Stimulated activated CD8-positive, alpha-beta memory T cell treated with anti-CD3 and anti-CD28 coated beads, Interleukin-15, amount 100 ng/mL, for 4 hours (primary cell): ENCODE measurements around the gene MELK.
"Not testable (repeated sequence)": the region's sequence is repeated elsewhere in the genome, so short reads cannot be mapped to it uniquely, and the experiment has no call there.

Experiments used
- DNase-seq, 2 donors: peaks; one replicate each; pipeline ENCODE4 v3.0.0-alpha.2; 2020; ENCODE audit warnings: low read depth in 2 of 2

Gene MELK

DNA sequence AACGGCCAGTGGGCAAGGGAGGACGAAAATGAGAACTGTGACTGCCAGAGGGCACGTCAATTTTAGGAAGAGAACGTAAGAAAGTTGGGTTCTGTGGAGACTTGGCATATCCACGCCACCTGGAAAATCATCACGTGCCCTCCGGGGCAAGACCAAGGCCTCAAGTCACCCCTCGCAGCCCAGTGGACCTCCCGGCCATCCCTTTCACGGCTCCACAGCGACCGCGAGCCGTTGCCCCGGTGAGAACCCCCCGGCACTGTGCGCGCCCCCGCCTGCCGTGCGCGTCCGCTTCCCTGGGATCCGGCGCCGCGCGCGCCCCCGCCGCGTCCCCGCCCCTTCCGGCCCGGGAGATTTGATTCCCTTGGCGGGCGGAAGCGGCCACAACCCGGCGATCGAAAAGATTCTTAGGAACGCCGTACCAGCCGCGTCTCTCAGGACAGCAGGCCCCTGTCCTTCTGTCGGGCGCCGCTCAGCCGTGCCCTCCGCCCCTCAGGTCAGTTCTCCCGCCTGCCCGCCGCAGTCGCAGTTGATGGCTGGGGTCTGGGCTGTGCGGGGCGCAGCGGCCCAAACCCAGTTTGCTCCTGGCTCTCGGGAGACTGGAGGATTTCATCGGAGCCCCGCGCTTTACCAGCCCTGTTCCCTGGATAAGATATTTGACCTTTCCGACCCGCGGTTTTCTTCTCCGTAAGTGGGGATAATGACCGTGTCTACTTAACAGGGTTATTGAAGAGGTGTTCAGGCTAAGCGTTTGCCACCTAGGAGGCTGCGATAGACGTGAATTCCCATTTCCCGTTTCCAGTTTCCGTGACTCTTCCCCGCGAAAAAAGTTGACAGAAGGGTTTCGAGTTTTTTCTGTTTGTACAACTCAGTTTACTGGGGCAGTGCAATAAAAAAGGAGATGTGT, at the start of gene MELK:
Gene MELK (plus strand): TSS at position 381 of the 904 bp plus-strand sequence. CDS start 8,787 bp downstream, outside the sequence.
- DNase-seq: peak; percentile 65 to 71

DNA sequence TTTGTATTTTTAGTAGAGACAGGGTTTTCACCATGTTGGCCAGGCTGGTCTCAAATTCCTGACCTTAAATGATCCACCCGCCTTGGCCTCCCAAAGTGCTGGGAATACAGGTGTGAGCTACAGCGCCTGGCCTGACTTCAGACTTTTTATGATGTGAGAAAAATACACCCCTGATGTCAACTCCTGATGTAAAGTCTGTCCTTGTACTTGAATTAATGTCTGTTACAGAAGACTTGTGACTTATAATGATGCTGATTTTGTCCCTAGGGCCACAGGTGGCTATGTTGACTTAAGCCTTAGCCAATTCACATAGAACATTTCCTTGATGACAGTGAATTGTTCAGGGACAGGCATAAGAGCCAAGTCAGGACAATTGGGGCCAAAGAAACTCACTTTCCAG, 42.5 kb upstream of the MELK start:
- DNase-seq: no peak

DNA sequence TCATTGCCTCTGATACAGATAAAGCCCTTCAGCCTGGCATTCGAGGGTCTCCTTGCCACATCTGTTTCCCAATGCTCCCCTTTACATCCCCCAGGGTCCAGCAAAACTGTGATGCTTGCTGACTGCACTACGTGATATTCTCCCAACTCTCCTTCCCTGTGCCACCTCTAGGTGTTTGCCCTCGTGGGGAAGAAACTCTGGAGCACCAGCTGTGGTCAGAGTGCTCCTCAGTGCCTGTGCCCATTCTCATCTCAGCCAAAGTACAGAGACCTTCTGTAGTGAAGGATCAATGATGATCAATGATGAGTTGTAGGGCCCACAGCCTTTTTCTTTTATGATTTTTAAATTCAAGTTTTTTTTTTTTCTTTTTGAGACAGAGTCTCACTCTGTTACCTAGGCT, 40.3 kb upstream of the MELK start:
- no peak for DNase-seq

DNA sequence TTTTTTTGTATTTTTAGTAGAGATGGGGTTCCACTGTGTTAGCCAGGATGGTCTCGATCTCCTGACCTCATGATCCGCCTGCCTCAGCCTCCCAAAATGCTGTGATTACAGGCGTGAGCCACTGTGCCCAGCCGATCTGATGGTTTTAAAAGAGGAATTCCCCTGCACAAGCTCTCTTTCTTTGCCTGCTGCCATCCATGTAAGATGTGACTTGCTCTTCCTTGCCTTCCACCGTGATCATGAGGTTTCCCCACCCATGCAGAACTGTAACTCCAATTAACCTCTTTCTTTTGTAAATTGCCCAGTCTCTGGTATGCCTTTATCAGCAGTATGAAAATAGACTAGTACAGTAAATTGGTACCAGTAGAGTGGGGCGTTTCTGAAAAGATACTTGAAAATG, 39.0 kb upstream of the MELK start:
- not testable (repeated sequence) for DNase-seq

DNA sequence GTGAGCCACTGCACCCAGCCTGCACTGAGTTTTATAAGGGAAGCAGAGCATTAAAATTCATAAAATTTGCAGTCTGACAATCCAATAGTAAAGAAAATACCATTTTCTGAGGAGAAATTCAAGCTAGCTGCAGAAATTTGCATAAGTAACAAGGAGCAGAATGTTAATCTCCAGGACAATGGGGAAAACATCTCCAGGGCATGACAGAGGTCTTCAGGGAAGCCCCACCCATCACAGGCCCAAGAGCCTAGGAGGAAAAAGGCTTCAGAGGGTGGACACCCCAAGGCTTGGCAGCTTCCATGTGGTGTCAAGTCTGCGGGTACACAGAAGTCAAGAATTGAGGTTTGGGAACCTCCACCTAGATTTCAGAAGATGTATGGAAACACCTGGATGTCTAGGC, 37.6 kb upstream of the MELK start:
- DNase-seq: no peak

DNA sequence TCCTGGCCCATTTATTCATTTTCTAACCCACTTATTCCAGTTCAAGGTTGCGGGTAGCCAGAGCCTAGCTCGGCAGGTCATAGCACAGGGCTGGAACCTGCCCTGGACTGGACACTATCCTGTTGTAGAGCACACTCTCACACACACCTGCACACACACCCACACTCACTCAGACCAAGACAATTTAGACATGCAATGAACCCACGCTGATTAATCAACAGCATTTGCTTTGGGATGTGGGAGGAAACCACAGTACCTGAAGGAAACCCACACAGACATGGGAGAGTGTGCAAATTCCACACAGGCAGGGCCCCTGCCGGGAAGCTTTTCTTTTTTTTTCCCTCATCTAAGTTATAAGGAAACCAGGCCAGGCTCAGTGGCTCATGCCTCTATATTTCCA, 34.8 kb upstream of the MELK start:
- no peak for DNase-seq

DNA sequence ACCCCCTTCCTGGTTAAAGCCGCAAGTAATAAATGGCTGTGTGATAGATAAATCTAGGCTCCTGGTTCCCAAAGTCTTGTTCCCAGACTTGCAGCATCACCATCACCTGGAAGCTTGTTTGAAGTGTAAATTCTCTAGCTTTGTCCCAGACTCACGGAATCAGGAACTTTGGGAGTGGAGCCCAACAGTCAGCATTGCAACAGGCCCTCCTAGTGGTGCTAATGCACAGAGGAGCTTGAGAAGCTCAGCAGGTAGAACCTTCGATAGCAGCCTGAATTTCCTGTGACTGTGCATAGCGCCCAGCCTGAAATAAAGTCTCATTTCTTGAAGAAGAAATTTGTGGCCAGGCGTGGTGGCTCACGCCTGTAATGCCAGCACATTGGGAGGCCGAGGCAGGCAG, 30.3 kb upstream of the MELK start:
- DNase-seq: no peak

DNA sequence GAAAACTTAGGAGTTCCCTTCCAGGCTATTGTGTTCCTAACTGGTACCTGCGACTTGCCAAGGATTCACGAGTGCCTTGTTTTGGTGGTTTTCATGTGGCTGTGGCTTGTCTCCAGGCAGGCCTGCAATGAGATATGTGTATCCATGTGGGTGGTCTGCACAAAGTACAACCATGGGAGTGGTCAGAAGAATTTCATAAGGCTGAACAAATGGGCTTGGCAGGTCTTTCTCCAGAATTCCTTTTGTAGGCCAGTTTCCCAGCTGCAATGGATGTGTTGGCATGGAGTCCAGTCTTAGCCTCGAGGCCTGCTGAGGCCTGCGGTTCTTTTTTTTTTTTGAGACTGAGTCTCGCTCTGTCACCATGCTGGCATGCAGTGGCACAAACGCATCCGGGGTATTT, 28.8 kb upstream of the MELK start:
- DNase-seq: no peak

DNA sequence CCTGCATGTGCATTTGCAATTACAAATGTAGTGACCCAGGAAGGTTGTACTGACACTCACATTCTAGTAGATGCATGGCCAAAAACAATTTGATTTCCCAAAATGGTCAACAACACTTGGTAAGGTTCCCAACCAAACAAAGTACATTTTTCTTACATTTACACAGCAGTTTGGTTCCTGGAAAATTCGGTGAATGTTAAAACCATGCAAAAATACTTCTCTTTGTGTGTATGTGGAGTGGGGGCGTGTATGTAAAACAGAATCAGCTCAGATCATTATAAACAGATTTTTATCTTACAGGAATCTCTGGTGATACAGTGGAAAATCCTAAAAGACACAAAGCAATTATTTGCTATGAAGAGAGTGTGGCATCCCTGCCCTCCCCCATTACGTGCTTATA, 25.1 kb upstream of the MELK start:
- DNase-seq: no peak

DNA sequence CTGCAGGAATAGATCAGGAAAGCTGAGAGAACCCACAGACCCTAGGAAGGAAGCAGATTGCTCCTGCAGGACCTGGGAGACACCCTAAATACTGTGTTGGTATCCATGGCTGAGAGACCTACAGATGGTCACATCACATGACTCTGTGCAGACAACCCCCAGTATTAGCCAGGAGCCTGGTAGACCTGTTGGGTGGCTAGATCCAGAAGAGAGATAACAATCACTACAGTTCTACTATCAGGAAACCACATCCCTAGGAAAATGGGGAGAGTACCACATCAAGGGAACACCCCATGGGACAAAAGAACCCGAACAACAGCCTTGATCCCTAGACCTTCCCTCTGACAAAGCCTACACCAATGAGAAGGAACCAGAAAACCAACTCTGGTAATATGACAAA, 24.2 kb upstream of the MELK start:
- no peak for DNase-seq

DNA sequence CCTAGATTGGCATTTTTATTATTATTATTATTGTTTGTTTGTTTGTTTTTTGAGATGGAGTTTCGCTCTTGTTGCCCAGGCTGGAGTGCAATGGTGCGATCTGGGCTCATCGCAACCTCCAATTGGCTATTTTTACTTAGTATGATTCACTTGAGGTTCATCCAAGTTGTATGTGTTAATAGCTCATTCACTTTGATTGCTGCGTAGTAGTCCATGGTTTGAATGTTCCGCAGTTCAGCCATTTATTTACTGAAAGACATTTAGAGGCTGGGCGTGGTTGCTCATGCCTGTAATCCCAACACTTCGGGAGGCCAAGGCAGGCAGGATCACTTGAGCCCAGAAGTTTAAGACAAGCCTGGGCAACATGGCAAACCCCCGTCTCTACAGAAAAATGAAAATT, 22.6 kb upstream of the MELK start:
- no peak for DNase-seq

DNA sequence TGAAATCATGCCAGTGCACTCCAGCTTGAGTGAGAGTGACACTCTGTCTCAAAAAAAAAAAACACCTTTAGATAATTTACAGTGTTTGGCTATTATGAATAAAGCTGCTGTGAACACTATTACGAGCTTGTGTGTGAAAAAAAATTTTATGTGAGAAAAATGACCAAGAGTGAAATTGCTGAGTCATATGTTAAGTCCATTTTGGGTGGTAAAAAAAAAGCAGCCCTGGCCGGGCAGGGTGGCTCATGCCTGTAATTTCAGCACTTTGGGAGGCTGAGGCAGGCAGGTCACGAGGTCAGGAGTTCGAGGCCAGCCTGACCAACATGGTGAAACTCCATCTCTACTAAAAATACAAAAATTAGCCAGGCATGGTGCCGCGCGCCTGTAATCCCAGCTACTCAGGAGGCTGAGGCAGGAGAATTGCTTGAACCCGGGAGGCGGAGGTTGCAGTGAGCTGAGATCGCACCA, 22.0 kb upstream of the MELK start:
- not testable (repeated sequence) for DNase-seq

DNA sequence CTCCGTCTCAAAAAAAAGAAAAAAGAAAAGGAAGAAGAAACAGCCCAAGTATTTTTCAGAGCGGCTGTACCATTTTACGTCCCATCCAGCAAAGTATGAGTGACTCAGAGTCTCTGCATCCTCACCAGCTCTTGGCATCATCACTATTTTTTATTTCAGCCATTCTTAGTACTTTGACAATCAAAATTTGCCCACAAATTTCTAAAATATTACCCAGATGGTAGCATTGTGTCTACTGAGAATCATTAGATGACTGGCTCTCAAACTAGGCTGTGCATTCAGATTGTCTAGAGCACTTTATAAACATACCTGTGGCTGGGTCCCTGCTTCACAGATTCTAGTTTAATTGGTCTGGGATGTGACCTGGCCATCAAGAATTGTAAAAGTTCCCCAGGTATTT, 21.6 kb upstream of the MELK start:
- DNase-seq: no peak

DNA sequence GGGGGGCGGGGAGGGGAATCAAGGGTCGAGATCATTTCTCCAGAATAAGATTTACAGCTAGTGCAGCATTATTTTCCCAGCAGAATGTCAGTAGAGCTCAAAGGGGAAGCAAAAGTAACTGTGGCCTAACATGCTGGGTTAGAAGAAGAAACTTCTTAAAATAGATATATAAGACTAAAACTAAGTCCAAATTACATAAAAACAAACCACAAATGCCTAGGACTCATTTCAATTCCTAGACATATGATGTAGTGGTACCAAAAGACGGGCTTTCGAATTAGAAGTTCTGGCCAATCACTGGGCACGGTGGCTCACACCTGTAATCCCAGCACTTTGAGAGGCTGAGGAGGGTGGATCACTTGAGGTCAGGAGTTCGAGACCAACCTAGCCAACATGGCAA, 20.8 kb upstream of the MELK start:
- no peak for DNase-seq

DNA sequence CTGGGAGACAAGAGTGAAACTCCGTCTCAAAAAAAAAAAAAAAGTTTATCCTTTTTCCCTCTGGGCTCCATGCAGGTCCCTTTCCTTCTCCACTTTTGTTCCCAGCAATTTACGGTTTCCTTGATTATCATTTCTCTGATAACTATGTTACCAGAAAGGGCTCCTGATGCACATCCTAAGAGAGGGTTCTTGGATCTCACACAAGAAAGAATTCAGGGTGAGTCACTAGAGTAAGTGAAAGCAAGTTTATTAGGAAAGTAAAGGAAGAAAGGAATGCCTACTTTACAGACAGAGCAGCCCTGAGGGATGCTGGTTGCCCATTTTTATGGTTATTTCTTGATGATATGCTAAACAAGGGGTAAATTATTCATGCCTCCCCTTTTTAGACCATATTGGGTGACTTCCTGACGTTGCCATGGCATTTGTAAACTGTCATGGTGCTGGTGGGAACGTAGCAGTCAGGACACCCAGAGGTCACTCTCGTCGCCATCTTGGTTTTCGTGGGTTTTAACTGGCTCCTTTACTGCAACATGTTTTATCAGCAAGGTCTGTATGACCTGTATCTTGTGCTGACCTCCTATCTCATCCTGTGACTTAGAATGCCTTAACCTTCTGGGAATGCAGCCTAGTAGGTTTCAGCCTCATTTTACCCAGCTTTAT, 13.5 kb upstream of the MELK start:
- no peak for DNase-seq

DNA sequence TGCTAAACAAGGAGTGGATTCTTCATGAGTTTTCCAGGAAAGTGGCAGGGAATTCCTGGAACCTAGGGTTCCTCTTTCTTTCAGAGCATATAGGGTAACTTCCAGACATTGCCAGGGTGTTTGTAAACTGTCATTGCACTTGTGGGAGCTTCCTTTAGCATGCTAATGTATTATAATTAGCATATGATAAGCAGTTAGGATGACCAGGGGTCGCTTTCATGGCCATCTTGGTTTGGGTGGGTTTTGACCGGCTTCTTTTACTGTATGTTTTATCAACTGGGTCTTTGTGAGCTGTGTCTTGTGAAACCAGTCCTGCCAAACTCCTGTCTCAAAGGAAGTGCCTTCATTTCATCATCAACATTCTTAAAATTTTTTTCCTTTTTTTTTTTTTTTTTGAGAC, 11.9 kb upstream of the MELK start:
- no peak for DNase-seq

DNA sequence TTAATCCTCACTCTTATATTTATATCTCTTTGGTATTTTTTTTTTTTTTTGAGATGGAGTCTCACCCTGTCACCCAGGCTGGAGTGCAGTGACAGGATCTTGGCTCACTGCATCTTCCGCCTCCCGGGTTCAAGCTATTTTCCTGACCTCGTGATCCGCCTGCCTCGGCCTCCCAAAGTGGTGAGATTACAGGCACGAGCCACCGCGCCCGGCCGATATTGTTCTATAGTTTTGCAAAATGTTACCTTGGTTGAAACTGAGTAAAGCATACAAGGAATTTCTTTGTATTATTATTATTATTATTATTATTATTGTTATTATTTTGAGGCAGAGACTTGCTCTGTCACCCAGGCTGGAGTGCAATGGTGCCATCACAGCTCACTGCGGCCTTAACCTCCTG, 9.9 kb upstream of the MELK start:
- not testable (repeated sequence) for DNase-seq

DNA sequence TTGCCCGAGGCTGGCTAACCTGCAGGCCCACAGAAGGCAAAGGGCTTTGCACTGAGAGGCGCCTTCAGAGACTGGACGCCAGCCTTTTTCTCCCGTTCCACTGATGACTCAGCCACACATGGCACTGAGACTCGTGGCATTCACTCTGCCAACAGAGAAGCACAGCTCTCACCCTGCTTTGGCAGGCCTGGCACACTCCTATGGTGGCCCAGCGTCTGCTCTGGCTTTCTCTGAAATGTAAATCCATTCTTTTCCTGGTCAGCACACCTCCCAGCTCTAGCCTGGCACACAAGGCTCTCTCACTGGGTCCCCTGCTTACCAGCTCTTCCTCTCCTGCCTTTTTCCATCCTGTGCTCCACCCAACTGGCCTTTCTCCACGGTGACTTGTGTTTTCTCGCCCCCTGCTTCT, 5.9 kb upstream of the MELK start:
- no peak for DNase-seq

DNA sequence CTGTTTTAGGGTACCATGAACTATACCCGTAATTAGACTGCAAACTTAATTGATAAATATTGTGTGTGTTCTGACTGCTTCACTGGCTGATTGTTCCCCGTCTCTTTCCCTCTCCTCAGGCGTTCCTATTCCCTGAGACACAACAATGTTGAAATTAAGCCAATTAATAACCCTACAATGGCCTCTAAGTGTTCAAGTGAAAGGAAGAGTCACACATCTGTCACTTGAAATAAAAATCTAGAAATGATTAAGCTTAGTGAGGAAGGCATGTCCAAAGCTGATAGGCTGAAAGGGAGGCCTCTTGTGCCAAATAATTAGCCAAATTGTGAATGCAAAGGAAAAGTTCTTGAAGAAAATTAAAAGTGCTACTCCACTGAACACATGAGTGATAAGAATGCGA, 4.0 kb upstream of the MELK start:
- DNase-seq: not testable (repeated sequence)

DNA sequence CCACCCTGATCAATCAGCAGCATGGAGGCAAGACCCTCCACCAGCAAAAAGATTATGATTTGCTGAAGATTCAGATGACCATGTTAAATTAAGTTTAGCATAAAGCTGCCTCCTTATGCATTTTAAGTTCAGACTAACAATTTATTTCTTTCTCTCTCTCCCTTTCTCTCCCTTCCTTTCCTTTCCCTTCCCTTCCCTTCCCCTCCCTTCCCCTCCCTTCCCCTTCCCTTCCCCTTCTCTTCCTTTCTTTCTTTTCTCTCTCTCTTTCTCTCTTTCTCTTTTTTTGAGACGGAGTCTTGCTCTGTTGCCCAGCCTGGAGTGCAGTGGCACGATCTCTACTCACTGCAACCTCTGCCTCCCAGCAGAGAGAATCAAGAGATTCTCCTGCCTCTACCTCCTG, 1.4 kb upstream of the MELK start:
- no peak for DNase-seq

DNA sequence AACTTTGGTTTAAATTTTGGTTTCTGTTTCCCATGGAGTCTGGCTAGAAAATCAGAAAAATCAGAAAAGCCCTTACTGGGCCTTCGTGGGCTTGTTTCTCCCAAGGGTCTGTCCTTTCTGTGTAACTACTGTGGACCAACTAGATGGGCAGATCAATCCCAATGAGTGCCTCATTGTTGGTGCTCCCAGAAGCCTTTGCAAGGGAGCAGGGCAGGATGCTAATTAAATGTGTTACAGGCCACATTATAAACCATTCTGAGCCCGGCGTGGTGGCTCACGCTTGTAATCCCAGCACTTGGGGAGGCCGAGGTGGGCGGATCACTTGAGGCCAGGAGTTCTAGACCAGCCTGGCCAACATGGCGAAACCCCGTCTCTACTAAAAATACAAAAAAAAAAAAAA, 1.4 kb downstream of the MELK start:
- DNase-seq: not testable (repeated sequence)

DNA sequence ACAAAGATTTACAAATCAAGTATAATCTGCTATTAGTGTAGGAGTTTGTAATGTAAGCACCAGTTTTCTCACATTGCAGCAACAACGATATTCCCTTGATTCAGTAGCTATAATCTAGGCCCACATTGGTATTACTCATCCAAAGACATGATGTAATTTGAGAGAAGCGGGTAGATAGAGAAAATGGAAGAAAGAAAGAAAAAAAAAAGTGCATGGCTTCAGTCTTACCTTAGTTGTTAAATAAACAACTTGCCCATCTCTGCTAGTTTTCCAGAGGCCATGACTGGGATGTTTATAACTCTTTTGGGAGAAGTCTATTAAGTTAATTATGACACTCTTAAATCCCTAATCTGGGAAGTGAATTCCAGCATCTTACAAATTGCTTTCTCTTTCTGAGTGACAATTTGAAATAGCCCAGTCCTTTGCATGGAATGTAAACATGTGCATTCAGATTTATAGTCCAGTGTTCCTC, 2.8 kb downstream of the MELK start:
- DNase-seq: no peak

DNA sequence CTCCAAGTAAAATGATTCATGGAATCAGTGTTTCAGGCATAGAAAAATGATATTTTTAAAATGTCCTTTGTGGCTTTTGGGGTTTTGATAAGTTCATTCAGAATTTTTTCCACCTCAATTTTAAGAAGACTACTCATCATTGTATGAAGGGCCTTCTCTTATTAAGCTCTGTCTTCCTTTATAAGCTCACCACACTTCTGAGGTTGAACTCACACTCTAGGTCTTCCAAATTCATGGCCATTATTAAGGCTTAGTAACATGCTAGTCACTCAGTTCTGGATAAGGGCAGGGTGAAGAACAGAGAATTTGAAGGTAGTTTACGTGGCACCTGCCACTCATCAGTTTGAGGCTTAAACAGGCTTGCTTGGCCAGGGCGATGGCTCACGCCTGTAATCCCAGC, 4.2 kb downstream of the MELK start:
- DNase-seq: no peak
